Breast epithelium (tissue), 4 donors: ENCODE results near the gene SEL1L3. TPM values are rescaled to one million over a fixed set of nuclear protein-coding genes. Genes with fewer than 3 reads are reported as not detected.

Experiments
- DNase-seq, 2 donors: peaks; one replicate each; pipeline ENCODE4 v3.0.0-alpha.2; 2019; ENCODE audit warnings: low spot score in 2 of 2
- H3K27ac ChIP-seq, 2 donors: fragments of 200-600 bp; sonication (generic) in 1 of 2; one replicate each; pipeline ENCODE4 v1.5.1; 2016 to 2019; ENCODE audit warnings: mild to moderate bottlenecking in 1 of 2
- H3K27me3 ChIP-seq, 2 donors: fragments of 200-600 bp; sonication (generic) in 1 of 2; one replicate each; pipeline versions ENCODE4 v1.5.1 to v1.6.0; 2017 to 2019; ENCODE audit warnings: control low read depth in 1 of 2, mild to moderate bottlenecking in 1 of 2
- H3K36me3 ChIP-seq: fragments of 200-600 bp; one replicate; pipeline ENCODE4 v1.5.1; 2019
- H3K4me1 ChIP-seq, 2 donors: fragments of 200-600 bp; sonication (generic); one replicate each; pipeline ENCODE4 v1.5.1; 2016 to 2019; ENCODE audit warnings: control low read depth in 1 of 2
- H3K4me3 ChIP-seq, 3 donors: fragments of 200-600 bp; sonication (generic); 1 replicate in 2 of 3; 2 replicates in 1 of 3; pipeline ENCODE4 v1.5.1; 2016 to 2019; ENCODE audit warnings: mild to moderate bottlenecking in 3 of 3, moderate library complexity in 2 of 3
- H3K9me3 ChIP-seq, 2 donors: fragments of 200-600 bp; sonication (generic) in 1 of 2; one replicate each; pipeline ENCODE4 v1.5.1; 2016 to 2019; ENCODE audit warnings: control low read depth in 1 of 2
- POLR2A ChIP-seq: fragments of 450-650 bp; IDR thresholded peaks from one replicate; pipeline ENCODE4 v1.6.1; 2016; ENCODE audit warnings: antibody characterized with exemption, mild to moderate bottlenecking, moderate library complexity
- POLR2AphosphoS5 ChIP-seq, 3 donors: sonication (generic); formaldehyde crosslinking; IDR thresholded peaks; one replicate each; pipeline ENCODE4 v1.6.1; 2017; ENCODE audit warnings: antibody characterized with exemption in 3 of 3
- intact Hi-C: fragments of 100-400 bp; cut with DNase I; formaldehyde crosslinking; loops from one replicate; pipeline ENCODE4 v1.15.1; 2023; ENCODE audit warnings: low total_unique reads
- total RNA-seq, 3 donors: library from RNA; depleted of rRNA; stranded (reverse); fragments of >200 nt; gene quantifications; one replicate each; pipeline ENCODE4 v1.1.0, GENCODE V29; 2016
- TF ChIP-seq, protein P1 (sequence below), 3 donors: fragments of 450-650 bp; IDR thresholded peaks; one replicate each; pipeline ENCODE4 v1.5.1; 2016 to 2017; ENCODE audit warnings: antibody characterized with exemption in 3 of 3, mild to moderate bottlenecking in 3 of 3, moderate library complexity in 3 of 3

Gene SEL1L3
- total RNA-seq, 3 donors from 2014 or later, result 10.7 to 15.5 (median 14.7) TPM

DNA sequence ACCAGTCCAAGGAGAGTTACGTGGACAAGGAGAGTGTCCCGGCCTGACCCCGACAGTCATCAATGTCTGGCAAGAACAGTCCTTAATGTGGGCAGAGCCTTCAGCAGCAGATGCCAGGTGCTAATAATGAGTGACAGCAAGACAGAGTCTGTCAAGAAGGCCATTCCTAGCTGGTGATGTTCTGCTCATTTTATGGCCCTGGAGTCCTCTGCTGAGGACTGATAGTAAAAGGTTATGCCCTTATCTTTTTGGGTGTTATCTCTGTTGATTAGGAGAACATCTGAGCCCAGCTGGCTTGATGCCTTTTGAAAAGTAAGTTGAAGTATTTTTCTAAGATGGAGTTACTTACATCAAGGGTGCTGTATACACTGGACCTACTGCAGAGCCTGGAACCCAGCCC, 139.8 kb downstream of the SEL1L3 start:
- Histone ChIP-seq H3K9me3 (no peaks in the 10 kb centered on the region), H3K4me3 (no peak overlapping the region), H3K27ac (no peak overlapping the region), H3K36me3 (no peaks in the 10 kb centered on the region), H3K4me1 (no peaks in the 10 kb centered on the region), H3K27me3 (no peaks in the 10 kb centered on the region)
- no peak for DNase-seq
- TF ChIP-seq, protein P1, sequence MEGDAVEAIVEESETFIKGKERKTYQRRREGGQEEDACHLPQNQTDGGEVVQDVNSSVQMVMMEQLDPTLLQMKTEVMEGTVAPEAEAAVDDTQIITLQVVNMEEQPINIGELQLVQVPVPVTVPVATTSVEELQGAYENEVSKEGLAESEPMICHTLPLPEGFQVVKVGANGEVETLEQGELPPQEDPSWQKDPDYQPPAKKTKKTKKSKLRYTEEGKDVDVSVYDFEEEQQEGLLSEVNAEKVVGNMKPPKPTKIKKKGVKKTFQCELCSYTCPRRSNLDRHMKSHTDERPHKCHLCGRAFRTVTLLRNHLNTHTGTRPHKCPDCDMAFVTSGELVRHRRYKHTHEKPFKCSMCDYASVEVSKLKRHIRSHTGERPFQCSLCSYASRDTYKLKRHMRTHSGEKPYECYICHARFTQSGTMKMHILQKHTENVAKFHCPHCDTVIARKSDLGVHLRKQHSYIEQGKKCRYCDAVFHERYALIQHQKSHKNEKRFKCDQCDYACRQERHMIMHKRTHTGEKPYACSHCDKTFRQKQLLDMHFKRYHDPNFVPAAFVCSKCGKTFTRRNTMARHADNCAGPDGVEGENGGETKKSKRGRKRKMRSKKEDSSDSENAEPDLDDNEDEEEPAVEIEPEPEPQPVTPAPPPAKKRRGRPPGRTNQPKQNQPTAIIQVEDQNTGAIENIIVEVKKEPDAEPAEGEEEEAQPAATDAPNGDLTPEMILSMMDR (IDR thresholded peaks at IDR 0.05), result no peak
- TF ChIP-seq POLR2AphosphoS5 (IDR thresholded peaks at IDR 0.05) (no peak), POLR2A (no peak)
- intact Hi-C loops, result no loop called here

DNA sequence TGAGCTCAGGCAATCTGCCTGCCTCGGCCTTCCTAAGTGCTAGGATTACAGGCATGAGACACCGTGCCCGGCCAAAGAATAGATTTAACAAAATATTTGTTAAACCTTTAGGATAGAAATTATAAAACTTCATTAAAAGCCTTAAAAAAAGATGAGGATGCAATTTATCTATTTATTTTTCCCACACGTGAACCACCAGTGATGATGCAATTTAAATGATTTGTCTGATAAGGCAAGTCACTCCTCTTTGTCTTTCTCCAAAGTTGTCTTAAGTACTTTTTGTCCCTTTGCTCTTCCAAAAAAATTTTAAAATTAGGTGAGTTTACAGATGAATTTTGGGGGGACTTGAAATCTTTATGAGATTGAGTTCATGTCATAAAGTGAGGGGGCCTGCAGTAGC, 149.0 kb downstream of the SEL1L3 start:
- TF ChIP-seq, protein P1 (IDR thresholded peaks at IDR 0.05), result no peak
- TF ChIP-seq POLR2A (no peak), POLR2AphosphoS5 (IDR thresholded peaks at IDR 0.05) (no peak)

DNA sequence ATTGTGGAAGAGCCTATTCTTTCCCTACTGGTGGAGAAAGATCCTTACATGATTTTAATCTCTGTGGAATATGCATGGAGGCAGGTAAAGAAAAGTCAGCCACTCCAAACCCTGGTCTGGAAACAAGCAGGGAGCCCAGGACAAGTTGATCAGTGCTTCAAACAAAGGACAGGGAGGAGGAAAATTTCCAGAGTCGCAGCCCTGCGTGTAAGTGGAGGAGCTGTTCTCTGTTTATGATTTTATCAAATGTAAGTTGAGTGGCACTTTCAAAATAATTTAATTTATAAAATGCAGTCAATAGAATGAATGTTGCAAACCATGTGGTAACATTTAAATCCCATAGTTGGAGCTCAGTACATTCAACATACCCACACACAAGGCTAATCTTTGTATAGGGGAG, 150.2 kb downstream of the SEL1L3 start:
- TF ChIP-seq POLR2AphosphoS5 (IDR thresholded peaks at IDR 0.05) (no peak), POLR2A (no peak)
- TF ChIP-seq, protein P1 (IDR thresholded peaks at IDR 0.05), result no peak
- Histone ChIP-seq H3K4me1 (no peaks in the 10 kb centered on the region), H3K9me3 (no peaks in the 10 kb centered on the region), H3K4me3 (no peak overlapping the region), H3K36me3 (no peaks in the 10 kb centered on the region), H3K27ac (no peak overlapping the region), H3K27me3 (no peaks in the 10 kb centered on the region)
- intact Hi-C loops, result no loop called here
- DNase-seq, result no peak

More for the DNA sequence above, 149.0 kb downstream of the SEL1L3 start:
- Histone ChIP-seq H3K4me3 (no peak overlapping the region), H3K27ac (no peak overlapping the region), H3K27me3 (no peaks in the 10 kb centered on the region), H3K9me3 (no peaks in the 10 kb centered on the region), H3K4me1 (no peaks in the 10 kb centered on the region), H3K36me3 (no peaks in the 10 kb centered on the region)
- intact Hi-C loops, result no loop called here
- no peak for DNase-seq

DNA sequence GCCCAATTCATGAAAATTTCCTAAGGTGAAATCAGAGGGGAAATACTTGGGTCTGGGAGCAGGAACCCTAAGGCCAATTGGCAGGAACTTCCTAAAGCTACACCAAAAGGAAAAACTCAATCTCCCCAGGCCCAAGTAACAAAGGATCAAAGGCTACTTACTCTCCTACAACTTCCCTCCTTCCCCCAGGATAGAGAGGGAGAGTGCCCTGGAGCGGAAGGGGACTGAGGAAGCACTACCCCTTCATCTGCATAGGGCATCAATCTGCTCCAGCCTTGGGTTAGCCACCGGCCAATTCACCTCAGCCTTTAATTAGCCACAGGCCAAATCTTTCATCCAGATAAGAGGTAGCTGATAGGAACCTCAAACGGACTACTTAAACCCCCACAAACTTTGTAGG, 152.2 kb downstream of the SEL1L3 start:
- TF ChIP-seq POLR2AphosphoS5 (IDR thresholded peaks at IDR 0.05) (no peak), POLR2A (no peak)
- TF ChIP-seq, protein P1 (IDR thresholded peaks at IDR 0.05), result no peak
- no peak for DNase-seq
- intact Hi-C loops, result no loop called here

DNA sequence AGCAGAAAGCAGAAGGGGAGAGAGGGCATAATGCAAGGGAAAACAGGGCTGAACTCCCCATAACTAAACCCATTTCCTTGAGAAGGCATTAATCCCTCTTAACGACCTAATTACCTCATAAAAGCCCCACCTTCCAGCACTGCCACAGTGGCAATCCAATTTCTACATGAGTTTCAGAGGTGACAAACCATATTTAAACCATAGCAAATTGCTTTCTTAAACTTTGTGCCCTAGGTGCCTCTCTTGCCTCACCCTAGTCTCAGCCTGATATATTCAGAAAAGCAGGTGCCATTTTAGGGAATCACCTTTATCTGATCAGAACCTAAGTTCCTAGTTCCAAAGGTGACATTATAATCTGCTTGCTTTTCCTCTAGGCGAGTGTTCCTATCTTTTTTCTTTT, 158.3 kb downstream of the SEL1L3 start:
- H3K36me3 ChIP-seq, result no peaks in the 10 kb centered on the region
- no peak overlapping the region for H3K4me3 ChIP-seq
- no peak overlapping the region for H3K27ac ChIP-seq
- intact Hi-C loops, result no loop called here
- no peaks in the 10 kb centered on the region for H3K4me1 ChIP-seq
- no peaks in the 10 kb centered on the region for H3K27me3 ChIP-seq
- DNase-seq, result no peak
- TF ChIP-seq POLR2A, result no peak
- TF ChIP-seq, protein P1 (IDR thresholded peaks at IDR 0.05), result no peak
- no peak for TF ChIP-seq POLR2AphosphoS5 (IDR thresholded peaks at IDR 0.05)
- no peaks in the 10 kb centered on the region for H3K9me3 ChIP-seq

More for the DNA sequence above, 152.2 kb downstream of the SEL1L3 start:
- H3K27me3 ChIP-seq, result no peaks in the 10 kb centered on the region
- no peaks in the 10 kb centered on the region for H3K9me3 ChIP-seq
- H3K27ac ChIP-seq, result no peak overlapping the region
- H3K4me1 ChIP-seq, result no peaks in the 10 kb centered on the region
- no peaks in the 10 kb centered on the region for H3K36me3 ChIP-seq
- H3K4me3 ChIP-seq, result no peak overlapping the region
